Neural progenitor cell (in vitro differentiated cells): Measurements from ENCODE around the gene EMC8.

Experiments
- CTCF ChIP-seq: fragments of 200-600 bp; sonication (generic); IDR thresholded peaks from 2 replicates; pipeline ENCODE4 v1.5.1; 2017; ENCODE audit warnings: antibody characterized with exemption, mild to moderate bottlenecking
- EZH2 ChIP-seq: fragments of 200-600 bp; sonication (generic); IDR thresholded peaks from 2 replicates; pipeline ENCODE4 v1.6.1; 2017; ENCODE audit warnings: antibody characterized with exemption, mild to moderate bottlenecking, moderate library complexity
- EZH2phosphoT487 ChIP-seq: fragments of 200-600 bp; sonication (generic); IDR thresholded peaks from 2 replicates; pipeline ENCODE4 v1.6.1; 2017; ENCODE audit warnings: antibody characterized with exemption

DNA sequence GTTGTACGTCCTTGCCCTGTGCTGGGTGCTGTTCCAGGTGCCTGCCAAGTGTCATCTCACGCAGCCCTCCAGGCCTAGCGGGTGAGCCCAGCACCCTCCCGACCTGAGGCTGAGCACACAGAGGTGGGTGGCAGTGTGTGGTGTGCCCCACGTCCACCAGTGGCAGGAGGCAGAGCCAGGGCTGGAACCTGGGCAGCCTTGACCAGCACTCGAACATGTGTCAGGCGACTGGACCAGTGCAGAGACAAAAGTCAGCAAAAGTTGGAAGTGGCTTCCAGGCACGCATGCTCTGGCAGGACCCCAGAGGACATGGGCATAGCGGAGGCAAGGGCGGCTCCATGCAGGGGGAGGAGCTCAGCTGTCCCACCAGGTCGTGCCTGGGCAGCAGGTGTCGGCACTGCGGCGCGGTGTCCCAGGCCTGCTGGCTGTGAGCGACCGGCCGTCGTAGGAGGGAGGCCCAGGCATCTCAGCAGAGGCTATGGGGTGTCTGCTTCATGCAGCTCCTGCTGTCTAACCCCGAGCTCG lies 35.9 kb upstream of the EMC8 start:
- TF ChIP-seq EZH2 (no peak), CTCF (no peak), EZH2phosphoT487 (no peak)
